OCI-LY3 (cell line): Measurements from ENCODE around the gene EXD3.

ENCODE experiments used
- H2AFZ ChIP-seq: fragments of 200-600, 300-600 bp; shearing (Covaris generic); 2 replicates; pipeline ENCODE4 v1.6.0; 2014; ENCODE audit warnings: antibody characterized with exemption, low read depth, low read length
- H3K27ac ChIP-seq: fragments of 200-600, 300-600 bp; sonication (generic); 2 replicates; pipeline ENCODE4 v1.5.1; 2014; ENCODE audit warnings: mild to moderate bottlenecking, low read length, moderate library complexity, mixed read lengths
- H3K27me3 ChIP-seq: fragments of 200-600, 300-600 bp; sonication (generic); 2 replicates; pipeline ENCODE4 v1.6.1; 2014; ENCODE audit warnings: low read depth, low read length, mixed read lengths
- H3K36me3 ChIP-seq: fragments of 200-600, 300-600 bp; sonication (generic); replicated peaks from 2 replicates; pipeline ENCODE3; 2014; ENCODE audit warnings: low read depth, low read length, mixed read lengths
- H3K4me1 ChIP-seq: fragments of 300-600, 200-600 bp; sonication (generic); 2 replicates; pipeline ENCODE4 v1.6.1; 2014; ENCODE audit warnings: low read length, mixed read lengths
- H3K4me2 ChIP-seq: fragments of 200-600, 300-600 bp; sonication (generic); 2 replicates; pipeline ENCODE4 v1.6.1; 2014; ENCODE audit warnings: low read length, mixed read lengths
- H3K4me3 ChIP-seq: fragments of 300-600, 200-600 bp; sonication (generic); 2 replicates; pipeline ENCODE4 v1.5.1; 2014; ENCODE audit warnings: antibody characterized with exemption, mild to moderate bottlenecking, low read length, moderate library complexity
- H3K79me2 ChIP-seq: fragments of 300-600, 200-600 bp; shearing (Covaris generic); 2 replicates; pipeline ENCODE4 v1.6.1; 2014; ENCODE audit warnings: mild to moderate bottlenecking, low read length, mixed read lengths
- H3K9ac ChIP-seq: fragments of 300-600, 200-600 bp; shearing (Covaris generic); 2 replicates; pipeline ENCODE4 v1.6.0; 2014; ENCODE audit warnings: mild to moderate bottlenecking, low read length, moderate library complexity
- H3K9me3 ChIP-seq: fragments of 200-600, 300-600 bp; shearing (Covaris generic); 2 replicates; pipeline ENCODE4 v1.6.1; 2014; ENCODE audit warnings: low read length, mixed read lengths; ENCODE audit not compliant: insufficient read depth
- H4K20me1 ChIP-seq: fragments of 200-600, 300-600 bp; sonication (generic); 2 replicates; pipeline ENCODE4 v1.6.1; 2016; ENCODE audit warnings: low read length, mixed read lengths; ENCODE audit not compliant: insufficient read depth
- EZH2phosphoT487 ChIP-seq: fragments of 200-600 bp; shearing (Covaris generic); IDR thresholded peaks from 2 replicates; pipeline ENCODE4 v1.6.1; 2018; ENCODE audit warnings: antibody characterized with exemption, mixed run types, low read depth
- TF ChIP-seq, protein P1 (sequence below): fragments of 200-600, 300-600 bp; sonication (generic); IDR thresholded peaks from 2 replicates; pipeline ENCODE4 v1.5.1; 2014; ENCODE audit warnings: antibody characterized with exemption, low read length, low read depth

Gene EXD3

DNA sequence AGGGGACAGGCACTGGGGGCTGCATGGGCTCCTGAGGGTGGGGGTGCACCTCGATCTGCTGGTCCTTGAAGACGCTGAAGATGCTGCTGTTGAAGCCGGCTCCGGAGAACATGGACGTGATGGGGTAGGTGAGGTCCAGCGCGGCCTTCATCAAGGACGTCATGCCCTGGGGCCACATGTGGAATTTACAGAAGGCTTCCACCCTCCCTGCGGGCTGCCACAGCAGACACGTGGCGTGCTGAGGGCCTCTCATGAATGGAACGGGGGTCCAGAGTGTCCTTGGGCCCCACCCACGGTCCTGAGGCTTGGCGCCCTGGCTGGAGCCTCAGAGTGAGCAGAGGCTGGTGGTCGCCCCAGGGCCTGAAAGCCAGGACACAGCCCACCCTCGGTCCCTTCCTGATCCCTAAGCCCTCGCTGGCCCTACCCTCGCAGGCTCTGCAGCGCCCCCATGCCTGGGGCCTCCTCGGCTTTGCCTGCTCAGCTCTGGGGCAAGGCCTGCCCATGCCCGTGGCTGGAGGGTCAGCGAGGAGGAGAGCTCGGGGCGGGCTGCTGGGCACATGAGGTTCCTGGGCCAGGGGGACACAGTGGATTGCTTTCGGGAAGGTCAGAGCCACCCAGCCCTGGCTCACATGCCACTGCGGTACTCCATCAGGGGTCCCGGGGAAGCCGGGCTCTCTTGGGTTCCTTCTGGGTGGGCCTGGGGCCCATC lies 41.5 kb upstream of the EXD3 start:
- Histone ChIP-seq H3K9ac (no peak overlapping the region), H3K79me2 (no peaks in the 10 kb centered on the region), H3K9me3 (no peaks in the 10 kb centered on the region), H3K36me3 (no peaks in the 10 kb centered on the region), H3K4me3 (no peak overlapping the region), H4K20me1 (no peaks in the 10 kb centered on the region), H3K4me1 (peaks cover 21% of the 10 kb centered on the region), H3K27me3 (no peaks in the 10 kb centered on the region), H3K4me2 (no peak overlapping the region), H3K27ac (no peak overlapping the region), H2AFZ (no peak overlapping the region)
- TF ChIP-seq EZH2phosphoT487: no peak
- TF ChIP-seq, protein P1, sequence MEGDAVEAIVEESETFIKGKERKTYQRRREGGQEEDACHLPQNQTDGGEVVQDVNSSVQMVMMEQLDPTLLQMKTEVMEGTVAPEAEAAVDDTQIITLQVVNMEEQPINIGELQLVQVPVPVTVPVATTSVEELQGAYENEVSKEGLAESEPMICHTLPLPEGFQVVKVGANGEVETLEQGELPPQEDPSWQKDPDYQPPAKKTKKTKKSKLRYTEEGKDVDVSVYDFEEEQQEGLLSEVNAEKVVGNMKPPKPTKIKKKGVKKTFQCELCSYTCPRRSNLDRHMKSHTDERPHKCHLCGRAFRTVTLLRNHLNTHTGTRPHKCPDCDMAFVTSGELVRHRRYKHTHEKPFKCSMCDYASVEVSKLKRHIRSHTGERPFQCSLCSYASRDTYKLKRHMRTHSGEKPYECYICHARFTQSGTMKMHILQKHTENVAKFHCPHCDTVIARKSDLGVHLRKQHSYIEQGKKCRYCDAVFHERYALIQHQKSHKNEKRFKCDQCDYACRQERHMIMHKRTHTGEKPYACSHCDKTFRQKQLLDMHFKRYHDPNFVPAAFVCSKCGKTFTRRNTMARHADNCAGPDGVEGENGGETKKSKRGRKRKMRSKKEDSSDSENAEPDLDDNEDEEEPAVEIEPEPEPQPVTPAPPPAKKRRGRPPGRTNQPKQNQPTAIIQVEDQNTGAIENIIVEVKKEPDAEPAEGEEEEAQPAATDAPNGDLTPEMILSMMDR: no peak

DNA sequence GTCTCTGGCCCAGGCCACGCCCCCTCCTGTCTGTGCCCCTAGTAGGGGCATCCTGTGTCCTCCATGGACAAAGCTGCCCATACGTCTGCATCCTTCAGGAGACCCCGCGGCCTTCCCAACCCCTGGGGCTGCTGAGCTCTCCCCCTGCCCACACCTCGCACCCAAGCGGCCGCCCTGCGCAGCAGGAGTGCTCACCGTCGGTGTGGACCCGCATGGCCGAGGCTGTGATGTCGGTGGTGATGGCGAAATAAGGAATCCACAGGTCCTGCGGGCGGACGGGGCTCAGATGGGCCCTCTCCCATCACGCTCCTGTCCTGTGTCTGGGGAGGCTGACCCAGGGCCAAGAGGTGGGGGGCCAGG lies 40.9 kb upstream of the EXD3 start:
- Histone ChIP-seq H3K79me2 (peaks cover 2% of the 10 kb centered on the region; the same call in 1 of the 2 replicates), H3K9me3 (no peaks in the 10 kb centered on the region), H3K27ac (no peak overlapping the region), H2AFZ (no peak overlapping the region), H4K20me1 (no peaks in the 10 kb centered on the region), H3K27me3 (no peaks in the 10 kb centered on the region), H3K36me3 (no peaks in the 10 kb centered on the region), H3K4me2 (no peak overlapping the region), H3K4me1 (peaks cover 21% of the 10 kb centered on the region), H3K9ac (no peak overlapping the region), H3K4me3 (no peak overlapping the region)
- TF ChIP-seq, protein P1: no peak
- no peak for TF ChIP-seq EZH2phosphoT487

DNA sequence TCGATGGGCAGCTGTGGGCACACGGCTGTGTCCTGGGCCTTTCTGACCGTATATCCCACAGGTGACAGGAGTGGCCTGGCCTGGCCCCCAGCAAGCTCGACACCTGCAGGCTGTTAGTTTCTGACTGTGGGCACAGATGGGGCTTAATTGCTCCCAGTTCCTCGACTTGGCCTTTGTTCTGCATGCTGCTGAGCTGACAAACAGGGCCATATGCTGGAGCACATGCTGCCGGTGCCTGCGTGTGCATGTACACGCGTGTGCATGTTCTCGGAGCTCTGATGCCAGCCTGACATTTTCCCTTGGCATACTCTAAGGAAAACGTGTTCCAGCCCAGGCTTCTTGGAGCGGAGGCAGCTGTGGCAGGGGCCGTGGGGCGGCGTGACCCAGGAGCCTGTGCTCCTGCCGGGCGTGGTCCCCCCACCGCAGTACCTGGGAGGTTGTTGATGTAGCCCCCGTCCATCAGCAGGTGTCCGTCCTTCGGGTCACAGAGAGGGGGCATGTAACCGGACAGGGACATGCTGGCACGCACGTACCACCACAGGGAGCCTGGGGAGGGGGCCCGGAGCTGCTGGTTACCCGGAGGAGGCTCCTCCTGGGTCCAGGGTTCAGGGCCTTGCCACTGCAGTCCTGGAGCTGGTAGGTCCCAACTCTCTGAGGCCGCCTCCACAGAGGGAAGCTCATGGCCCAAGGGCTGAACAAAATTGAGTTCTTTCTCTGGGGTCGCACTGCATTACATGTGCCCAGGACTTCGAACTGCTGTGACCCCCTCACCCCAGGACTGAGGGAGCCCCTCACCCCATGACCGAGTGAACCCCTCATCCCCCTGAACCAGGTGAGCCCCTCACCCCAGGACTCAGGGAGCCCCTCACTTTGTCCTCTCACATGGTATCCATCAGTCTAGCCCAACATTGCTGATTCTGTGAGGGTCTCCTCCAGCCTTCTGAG lies 40.3 kb upstream of the EXD3 start:
- Histone ChIP-seq H3K9ac (no peak overlapping the region), H3K4me1 (peaks cover 22% of the 10 kb centered on the region), H3K36me3 (no peaks in the 10 kb centered on the region), H3K27ac (no peak overlapping the region), H3K4me3 (peak overlapping the region; percentile 80; the same call in 1 of the 2 replicates), H3K4me2 (peak overlapping the region; percentile 72), H2AFZ (no peak overlapping the region), H3K27me3 (no peaks in the 10 kb centered on the region), H3K79me2 (peaks cover 8% of the 10 kb centered on the region), H4K20me1 (no peaks in the 10 kb centered on the region), H3K9me3 (no peaks in the 10 kb centered on the region)
- no peak for TF ChIP-seq EZH2phosphoT487
- TF ChIP-seq, protein P1: no peak

DNA sequence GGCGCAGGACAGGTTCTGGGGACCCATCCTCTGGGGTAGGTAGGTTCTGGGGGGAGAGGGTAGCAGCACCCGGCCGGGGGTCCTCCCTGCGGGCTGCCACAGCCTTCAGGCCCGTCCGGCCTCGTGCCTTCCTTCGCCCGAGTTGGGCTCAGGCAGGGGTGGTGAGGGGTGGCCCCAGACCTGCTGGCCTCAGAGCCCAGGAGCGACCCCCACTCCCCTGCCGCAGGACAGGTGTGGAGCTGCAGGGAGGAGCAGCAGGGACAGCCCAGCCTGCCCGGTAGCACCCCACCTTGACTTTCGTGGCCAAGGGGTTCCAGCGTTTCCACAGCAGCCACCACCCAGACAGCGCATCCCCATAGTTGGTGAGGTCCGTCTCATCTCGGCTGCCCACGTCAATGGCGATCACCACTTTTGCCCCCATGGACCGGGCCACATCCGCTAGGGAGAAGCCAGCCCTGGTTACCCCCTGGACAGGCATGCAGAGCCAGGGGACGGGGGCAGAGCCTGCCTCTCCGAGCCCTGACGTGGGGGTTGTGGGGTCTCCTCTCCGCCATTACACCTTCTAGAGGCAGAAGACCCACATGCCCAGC lies 39.5 kb upstream of the EXD3 start:
- H3K9me3 ChIP-seq: no peaks in the 10 kb centered on the region
- H3K79me2 ChIP-seq: peaks cover 14% of the 10 kb centered on the region
- H2AFZ ChIP-seq: no peak overlapping the region; the same call in 1 of the 2 replicates
- H3K36me3 ChIP-seq: no peaks in the 10 kb centered on the region
- H3K4me2 ChIP-seq: peak overlapping the region; percentile 72
- no peaks in the 10 kb centered on the region for H4K20me1 ChIP-seq
- H3K9ac ChIP-seq: peak overlapping the region; percentile 61
- H3K27me3 ChIP-seq: no peaks in the 10 kb centered on the region
- H3K4me1 ChIP-seq: peaks cover 27% of the 10 kb centered on the region
- peak overlapping the region; percentile 80 for H3K4me3 ChIP-seq
- no peak for TF ChIP-seq EZH2phosphoT487
- TF ChIP-seq, protein P1: no peak
- H3K27ac ChIP-seq: peak overlapping the region; percentile 36
